Panc1 (cell line): Measurements from ENCODE around the gene BEX2.

ENCODE experiments used
- CTCF ChIP-seq: fragments of 450-650 bp; IDR thresholded peaks from 2 replicates; pipeline ENCODE4 v1.5.1; 2017; ENCODE audit warnings: mild to moderate bottlenecking
- POLR2AphosphoS5 ChIP-seq: IDR thresholded peaks from 2 replicates; pipeline ENCODE4 v1.6.1; 2012; ENCODE audit warnings: mild to moderate bottlenecking, low read depth, low read length, moderate library complexity
- SIN3A ChIP-seq: IDR thresholded peaks from 2 replicates; pipeline ENCODE4 v1.6.1; 2012; ENCODE audit warnings: low read depth, mild to moderate bottlenecking, low read length, moderate library complexity, borderline replicate concordance; ENCODE audit not compliant: insufficient read depth

DNA sequence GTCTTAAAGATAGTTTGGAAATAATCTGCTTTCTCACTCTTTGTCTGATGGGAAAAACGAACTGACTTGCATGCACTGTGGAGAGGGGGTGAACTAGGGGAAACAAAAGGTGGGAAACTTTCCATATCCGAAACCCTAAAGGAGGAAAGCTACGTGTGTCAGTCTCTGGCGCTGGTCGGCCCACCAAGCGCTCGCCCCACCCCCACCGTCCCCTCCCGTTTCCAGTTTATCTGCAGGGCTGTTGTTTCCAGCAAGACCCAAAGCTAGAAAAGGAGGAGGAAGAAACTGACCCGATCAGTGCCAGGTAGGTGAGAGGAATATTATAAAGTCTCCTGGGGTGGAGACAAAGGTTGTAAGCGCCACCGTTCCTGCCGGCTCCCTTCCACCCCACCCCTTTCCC, 46.1 kb upstream of the BEX2 start:
- TF ChIP-seq CTCF (no peak), POLR2AphosphoS5 (no peak), SIN3A (no peak)
